CD4-positive, alpha-beta memory T cell (primary cell): ENCODE data around the gene MFAP3L. TPM values are rescaled to one million over a fixed set of nuclear protein-coding genes. Genes with fewer than 3 reads are reported as not detected.
"Not testable (repeated sequence)": the region's sequence is repeated elsewhere in the genome, so short reads cannot be mapped to it uniquely, and the experiment has no call there.

Source experiments
- CTCF ChIA-PET: fragments of 350-600 bp; sonication (Branson Sonifier 250); formaldehyde crosslinking; loops from one replicate; lab custom pipeline; 2021; ENCODE audit warnings: inconsistent platforms; ENCODE audit not compliant: partially characterized antibody; lab: Charles Lee
- POLR2A ChIA-PET: fragments of 350-600 bp; sonication (Branson Sonifier 250); formaldehyde crosslinking; loops from one replicate; lab custom pipeline; 2021; ENCODE audit not compliant: partially characterized antibody; lab: Charles Lee
- DNase-seq, 5 donors: peaks; one replicate each; pipeline versions ENCODE4 v3.0.0 to v3.0.0-alpha.2; 2020 to 2022; ENCODE audit warnings: mixed read lengths in 1 of 5
- H3K27ac ChIP-seq: one replicate; pipeline ENCODE4 v1.7.0; 2013; ENCODE audit warnings: low read depth, low read length
- H3K27me3 ChIP-seq: 2 replicates; pipeline ENCODE4 v1.7.0; 2013; ENCODE audit warnings: mild to moderate bottlenecking, low read length, moderate library complexity; ENCODE audit not compliant: insufficient read depth
- H3K36me3 ChIP-seq: 2 replicates; pipeline ENCODE4 v1.7.0; 2013; ENCODE audit warnings: mild to moderate bottlenecking, low read length, moderate library complexity; ENCODE audit not compliant: insufficient read depth
- H3K4me1 ChIP-seq: 2 replicates; pipeline ENCODE4 v1.7.0; 2013; ENCODE audit warnings: mild to moderate bottlenecking, low read length, moderate library complexity; ENCODE audit not compliant: insufficient read depth
- H3K4me3 ChIP-seq, 2 donors: one replicate each; pipeline ENCODE4 v1.7.0; 2013; ENCODE audit warnings: low read length in 2 of 2, mild to moderate bottlenecking in 1 of 2
- H3K9me3 ChIP-seq, 2 donors: one replicate each; pipeline ENCODE4 v1.7.0; 2013; ENCODE audit warnings: low read length in 2 of 2, control low read depth in 1 of 2; ENCODE audit not compliant: control insufficient read depth in 1 of 2
- H3K27ac Mint-ChIP-seq, 7 donors: one replicate each; pipeline ENCODE4 v1.8.0; 2020 to 2021; ENCODE audit warnings: mixed read lengths in 7 of 7, mild to moderate bottlenecking in 6 of 7, inconsistent platforms in 3 of 7, moderate library complexity in 3 of 7
- H3K27me3 Mint-ChIP-seq, 2 donors: one replicate each; pipeline ENCODE4 v1.8.0; 2020 to 2021; ENCODE audit warnings: mixed read lengths in 2 of 2
- H3K36me3 Mint-ChIP-seq, 2 donors: one replicate each; pipeline ENCODE4 v1.8.0; 2020 to 2021; ENCODE audit warnings: mixed read lengths in 2 of 2, inconsistent platforms in 1 of 2, mild to moderate bottlenecking in 1 of 2
- H3K4me1 Mint-ChIP-seq, 4 donors: one replicate each; pipeline ENCODE4 v1.8.0; 2020 to 2021; ENCODE audit warnings: mixed read lengths in 4 of 4, mild to moderate bottlenecking in 1 of 4
- H3K4me3 Mint-ChIP-seq, 8 donors: one replicate each; pipeline ENCODE4 v1.8.0; 2020 to 2021; ENCODE audit warnings: mixed read lengths in 8 of 8, mild to moderate bottlenecking in 7 of 8, moderate library complexity in 6 of 8, inconsistent platforms in 3 of 8
- H3K9me3 Mint-ChIP-seq, 8 donors: one replicate each; pipeline ENCODE4 v1.8.0; 2020 to 2021; ENCODE audit warnings: mixed read lengths in 8 of 8, mild to moderate bottlenecking in 5 of 8, inconsistent platforms in 3 of 8, moderate library complexity in 1 of 8
- intact Hi-C: fragments of 100-400 bp; cut with micrococcal nuclease; formaldehyde crosslinking; loops from one replicate; pipeline ENCODE4 v1.15.1; 2023
- polyA plus RNA-seq, 2 donors: library from polyadenylated mRNA; unstranded; fragments of 300-500 nt; fragmentation: Illumina TruSeq; gene quantifications; one replicate each; pipeline ENCODE4 v1.2.3, GENCODE V29; 2021
- total RNA-seq, 2 experiments: library from RNA; stranded (reverse); gene quantifications; one replicate each; pipeline ENCODE4 v1.2.3, GENCODE V29; 2021

MFAP3L gene
- total and polyA plus RNA-seq, 4 experiments from 2014 or later: 0.76 to 2.4 (median 2.1) TPM; not detected in 1

DNA sequence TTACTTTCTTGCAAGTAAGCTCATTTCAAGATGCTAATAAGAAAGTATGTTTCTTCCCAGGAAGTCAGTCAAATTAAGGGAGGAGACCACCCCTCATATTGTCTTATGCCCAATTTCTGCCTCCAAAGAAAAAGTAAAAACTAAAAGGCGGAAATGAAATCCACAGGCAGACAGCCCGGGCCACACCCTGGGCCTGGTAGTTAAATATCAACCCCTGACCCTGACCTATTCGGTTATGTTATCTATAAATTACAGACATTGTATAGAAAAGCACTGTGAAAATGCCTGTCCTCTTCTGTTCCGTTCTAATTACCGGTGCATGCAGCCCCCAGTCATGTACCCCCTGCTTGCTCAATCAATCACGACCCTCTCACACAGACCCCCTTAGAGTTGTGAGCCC, 82.6 kb downstream of the MFAP3L start:
- H3K9me3 ChIP-seq, H3K36me3 Mint-ChIP-seq, H3K4me1 ChIP-seq, H3K4me3 ChIP-seq, H3K4me3 Mint-ChIP-seq, DNase-seq, H3K27me3 Mint-ChIP-seq, H3K9me3 Mint-ChIP-seq, intact Hi-C loops, H3K36me3 ChIP-seq, H3K27ac Mint-ChIP-seq, CTCF ChIA-PET, POLR2A ChIA-PET, H3K27ac ChIP-seq, H3K4me1 Mint-ChIP-seq, H3K27me3 ChIP-seq: not testable (repeated sequence)

- no peaks in the 10 kb centered on the region for H3K4me1 Mint-ChIP-seq
- no peak overlapping the region for H3K27ac Mint-ChIP-seq
- intact Hi-C loops: no loop called here
- ChIA-PET CTCF (no interaction called here), POLR2A (no interaction called here)
- Histone ChIP-seq H3K36me3 (no peaks in the 10 kb centered on the region), H3K4me1 (no peaks in the 10 kb centered on the region), H3K9me3 (no peaks in the 10 kb centered on the region), H3K27me3 (no peaks in the 10 kb centered on the region), H3K27ac (no peak overlapping the region), H3K4me3 (no peak overlapping the region)
- H3K36me3 Mint-ChIP-seq: no peaks in the 10 kb centered on the region
- H3K27me3 Mint-ChIP-seq: no peaks in the 10 kb centered on the region
- DNase-seq: no peak
- no peaks in the 10 kb centered on the region for H3K9me3 Mint-ChIP-seq
- H3K4me3 Mint-ChIP-seq: no peak overlapping the region
Measured at GRCh38 chr4:169941141-169941540, 85.1 kb downstream of the MFAP3L start.

- H3K4me1 ChIP-seq: no peaks in the 10 kb centered on the region
- Mint-ChIP-seq H3K4me3 (no peak overlapping the region), H3K36me3 (no peaks in the 10 kb centered on the region), H3K9me3 (no peaks in the 10 kb centered on the region), H3K27me3 (no peaks in the 10 kb centered on the region), H3K4me1 (no peaks in the 10 kb centered on the region), H3K27ac (no peak overlapping the region)
- no peak overlapping the region for H3K4me3 ChIP-seq
- H3K27ac ChIP-seq: no peak overlapping the region
- DNase-seq: no peak
- H3K36me3 ChIP-seq: no peaks in the 10 kb centered on the region
- intact Hi-C loops: no loop called here
- ChIA-PET CTCF (no interaction called here), POLR2A (no interaction called here)
- no peaks in the 10 kb centered on the region for H3K27me3 ChIP-seq
- H3K9me3 ChIP-seq: no peaks in the 10 kb centered on the region
Measured at GRCh38 chr4:169940460-169940859, 85.7 kb downstream of the MFAP3L start.

Other genes with a start within 250 kb of the MFAP3L start
- not detected for gene AADAT, start 63.6 kb upstream of the MFAP3L start, total RNA-seq
- not detected for gene AADAT, start 63.6 kb upstream of the MFAP3L start, polyA plus RNA-seq